NT2/D1 (cell line): Measurements from ENCODE around the gene TFDP2.

ENCODE experiments used
- YY1 ChIP-seq: IDR thresholded peaks from 2 replicates; pipeline ENCODE4 v1.6.1; 2011; ENCODE audit not compliant: insufficient read length, insufficient read depth
- ZNF274 ChIP-seq: IDR thresholded peaks from 2 replicates; pipeline ENCODE4 v1.6.1; 2011; ENCODE audit warnings: mild to moderate bottlenecking, low read depth, low read length

- no peak for TF ChIP-seq ZNF274
- no peak for TF ChIP-seq YY1
Observed at GRCh38 chr3:142149673-142149992, 289 bp upstream of the TFDP2 start.
